ENCODE data around the gene IFI27L1. TPM values are rescaled to one million over a fixed set of nuclear protein-coding genes. Genes with fewer than 3 reads are reported as not detected.

IFI27L1 gene
- total and polyA plus RNA-seq, 2 donors (not counting 1 experiment from before 2014, with no cell fraction given): 6.5 to 6.7 TPM

- H3K9me3 Mint-ChIP-seq (ENCODE audit: insufficient read depth): no peaks in the 10 kb centered on the region
- peaks cover 30% of the 10 kb centered on the region for H3K27me3 Mint-ChIP-seq
- no peak overlapping the region for H3K27ac Mint-ChIP-seq
- Histone ChIP-seq H3K9me3 (ENCODE audit: control extremely low read depth in 1 of 3, control insufficient read depth in 2 of 3, insufficient read depth in 1 of 3, low read length in 2 of 3) (no peaks in the 10 kb centered on the region), H4K20me1 (ENCODE audit: control insufficient read depth, insufficient read depth, low read length, poor library complexity, severe bottlenecking) (no peaks in the 10 kb centered on the region), H3K27ac (ENCODE audit: low read length in 2 of 2) (no peak overlapping the region), H3K4me2 (replicated peaks; ENCODE audit: low read depth, low read length, poor library complexity, severe bottlenecking) (no peak overlapping the region), H3K36me3 (replicated peaks in 1 of 2; ENCODE audit: control extremely low read depth in 1 of 2, control insufficient read depth in 1 of 2, extremely low read depth in 1 of 2, insufficient read depth in 2 of 2, low read length in 1 of 2) (no peaks in the 10 kb centered on the region), H3K4me3 (ENCODE audit: control extremely low read depth in 1 of 5, extremely low read depth in 1 of 5, insufficient read depth in 1 of 5, low read depth in 2 of 5, low read length in 4 of 5) (no peak overlapping the region), H3K79me2 (ENCODE audit: control insufficient read depth, insufficient read depth, low read length) (no peaks in the 10 kb centered on the region), H3K4me1 (ENCODE audit: control insufficient read depth in 2 of 2, insufficient read depth in 2 of 2, low read length in 2 of 2) (no peaks in the 10 kb centered on the region), H3K9ac (ENCODE audit: low read length) (no peak overlapping the region), H2AFZ (ENCODE audit: insufficient read depth, low read depth, low read length, poor library complexity, severe bottlenecking) (no peak overlapping the region), H3K27me3 (replicated peaks in 1 of 4; ENCODE audit: control extremely low read depth in 1 of 4, control insufficient read depth in 3 of 4, insufficient read depth in 4 of 4, low read length in 3 of 4) (peaks cover 0 to 12% (median 0%) of the 10 kb centered on the region in 4 experiments)
- DNase-seq: no peak
- no peak overlapping the region for H3K4me3 Mint-ChIP-seq
- ChIA-PET CTCF (interaction anchor here (1.6 kb wide), 1 partner anchor 20 kb away, joined by 5 read pairs; no protein-coding TSS in a partner anchor), POLR2A (no interaction called here)
- TF ChIP-seq EZH2 (IDR thresholded peaks at IDR 0.05; ENCODE audit: borderline replicate concordance, insufficient read depth, low read depth, low read length, poor library complexity, severe bottlenecking) (no peak), CTCF (IDR thresholded peaks at IDR 0.05) (no peak)
- H3K4me1 Mint-ChIP-seq: no peaks in the 10 kb centered on the region
- no peak for ATAC-seq (ENCODE audit: low read depth)
- WGBS (ENCODE audit: insufficient coverage): 83% methylated on average over 4 of the region's 6 CpGs
- intact Hi-C loops (cut with micrococcal nuclease): no loop called here
Observed at GRCh38 chr14:94112513-94113063, 31.5 kb downstream of the IFI27L1 start.

- Mint-ChIP-seq H3K9me3 (ENCODE audit: insufficient read depth) (no peaks in the 10 kb centered on the region), H3K4me1 (no peaks in the 10 kb centered on the region), H3K27ac (no peak overlapping the region), H3K27me3 (peaks cover 35% of the 10 kb centered on the region), H3K4me3 (no peak overlapping the region)
- no peaks in the 10 kb centered on the region for H4K20me1 ChIP-seq (ENCODE audit: control insufficient read depth, insufficient read depth, low read length, poor library complexity, severe bottlenecking)
- DNase-seq (no peak), ATAC-seq (ENCODE audit: low read depth) (no peak)
- no peaks in the 10 kb centered on the region for H3K79me2 ChIP-seq (ENCODE audit: control insufficient read depth, insufficient read depth, low read length)
- no peak overlapping the region for H2AFZ ChIP-seq (ENCODE audit: insufficient read depth, low read depth, low read length, poor library complexity, severe bottlenecking)
- TF ChIP-seq EZH2 (IDR thresholded peaks at IDR 0.05; ENCODE audit: borderline replicate concordance, insufficient read depth, low read depth, low read length, poor library complexity, severe bottlenecking) (no peak), CTCF (IDR thresholded peaks at IDR 0.05) (no peak)
- H3K4me3 ChIP-seq (ENCODE audit: control extremely low read depth in 1 of 5, extremely low read depth in 1 of 5, insufficient read depth in 1 of 5, low read depth in 2 of 5, low read length in 4 of 5): no peak overlapping the region
- H3K27me3 ChIP-seq (replicated peaks in 1 of 4; ENCODE audit: control extremely low read depth in 1 of 4, control insufficient read depth in 3 of 4, insufficient read depth in 4 of 4, low read length in 3 of 4): peaks cover 0 to 12% (median 0%) of the 10 kb centered on the region in 4 experiments
- no peak overlapping the region for H3K27ac ChIP-seq (ENCODE audit: low read length in 2 of 2)
- ChIA-PET POLR2A (no interaction called here), CTCF (no interaction called here)
- no peaks in the 10 kb centered on the region for H3K4me1 ChIP-seq (ENCODE audit: control insufficient read depth in 2 of 2, insufficient read depth in 2 of 2, low read length in 2 of 2)
- no peak overlapping the region for H3K9ac ChIP-seq (ENCODE audit: low read length)
- H3K4me2 ChIP-seq (replicated peaks; ENCODE audit: low read depth, low read length, poor library complexity, severe bottlenecking): no peak overlapping the region
- no peaks in the 10 kb centered on the region for H3K36me3 ChIP-seq (replicated peaks in 1 of 2; ENCODE audit: control extremely low read depth in 1 of 2, control insufficient read depth in 1 of 2, extremely low read depth in 1 of 2, insufficient read depth in 2 of 2, low read length in 1 of 2)
- intact Hi-C loops (cut with micrococcal nuclease): no loop called here
- WGBS (ENCODE audit: insufficient coverage): 100% methylated on average over 6 of the region's 7 CpGs
- no peaks in the 10 kb centered on the region for H3K9me3 ChIP-seq (ENCODE audit: control extremely low read depth in 1 of 3, control insufficient read depth in 2 of 3, insufficient read depth in 1 of 3, low read length in 2 of 3)
Observed at GRCh38 chr14:94113073-94113472, 32.0 kb downstream of the IFI27L1 start.

Measured in B cell (primary cell).